ENCODE data around the gene PIEZO1. TPM values are rescaled to one million over a fixed set of nuclear protein-coding genes. Genes with fewer than 3 reads are reported as not detected.

The PIEZO1 gene
- polyA plus RNA-seq, 1 experiment, result 47.0 TPM

- Histone ChIP-seq H3K27ac (ENCODE audit: low read depth, low read length) (peak overlapping the region; percentile 47), H3K9me3 (ENCODE audit: control insufficient read depth, insufficient read depth, low read length) (peaks cover 3% of the 10 kb centered on the region; the same call in 1 of the 2 replicates), H3K27me3 (ENCODE audit: control insufficient read depth, insufficient read depth, low read length) (no peaks in the 10 kb centered on the region), H3K4me3 (ENCODE audit: low read depth, low read length) (no peak overlapping the region)
- CTCF ChIA-PET, result interaction anchor here (0.9 kb wide), 1 partner anchor 16 kb away, joined by 5 read pairs; no protein-coding TSS in a partner anchor
- POLR2A ChIA-PET, result interaction anchor here (0.7 to 2.0 kb wide), 2 partner anchors 19 to 30 kb away, joined by 3 to 5 read pairs; no protein-coding TSS in a partner anchor
- TF ChIP-seq CTCF (IDR thresholded peaks at IDR 0.05; ENCODE audit: low read depth, low read length), result no peak
- no peak for DNase-seq (ENCODE audit: low read depth, low spot score)
Observed at GRCh38 chr16:88753602-88754001, 31.4 kb downstream of the PIEZO1 start.

GRCh38 chr16:88753191-88753590 lies 31.8 kb downstream of the PIEZO1 start:
- DNase-seq (ENCODE audit: low read depth, low spot score), result no peak
- Histone ChIP-seq H3K27me3 (ENCODE audit: control insufficient read depth, insufficient read depth, low read length) (no peaks in the 10 kb centered on the region), H3K9me3 (ENCODE audit: control insufficient read depth, insufficient read depth, low read length) (no peaks in the 10 kb centered on the region; the same call in 1 of the 2 replicates), H3K27ac (ENCODE audit: low read depth, low read length) (no peak overlapping the region), H3K4me3 (ENCODE audit: low read depth, low read length) (no peak overlapping the region)
- ChIA-PET CTCF (interaction anchor here (0.9 to 1.2 kb wide), 2 partner anchors 10 to 16 kb away, joined by 4 to 5 read pairs; no protein-coding TSS in a partner anchor), POLR2A (interaction anchor here (2.0 kb wide), 1 partner anchor 19 kb away, joined by 5 read pairs; no protein-coding TSS in a partner anchor)
- TF ChIP-seq CTCF (IDR thresholded peaks at IDR 0.05; ENCODE audit: low read depth, low read length), result no peak

- Histone ChIP-seq H3K27me3 (ENCODE audit: control insufficient read depth, insufficient read depth, low read length) (no peaks in the 10 kb centered on the region), H3K4me3 (ENCODE audit: low read depth, low read length) (no peak overlapping the region), H3K9me3 (ENCODE audit: control insufficient read depth, insufficient read depth, low read length) (no peaks in the 10 kb centered on the region; the same call in 1 of the 2 replicates), H3K27ac (ENCODE audit: low read depth, low read length) (no peak overlapping the region)
- ChIA-PET POLR2A (no interaction called here), CTCF (interaction anchor here (0.6 to 1.2 kb wide), 3 partner anchors 9 to 459 kb away, joined by 3 to 5 read pairs (median 4); no protein-coding TSS in a partner anchor)
- DNase-seq (ENCODE audit: low read depth, low spot score), result no peak
- TF ChIP-seq CTCF (IDR thresholded peaks at IDR 0.05; ENCODE audit: low read depth, low read length), result no peak
Observed at GRCh38 chr16:88752386-88753002, 32.5 kb downstream of the PIEZO1 start.

- no peak for DNase-seq (ENCODE audit: low read depth, low spot score)
- CTCF ChIA-PET, result interaction anchor here (1.2 kb wide), 2 partner anchors 13 kb away, joined by 3 to 5 read pairs; no protein-coding TSS in a partner anchor
- Histone ChIP-seq H3K27ac (ENCODE audit: low read depth, low read length) (no peak overlapping the region), H3K4me3 (ENCODE audit: low read depth, low read length) (no peak overlapping the region), H3K27me3 (ENCODE audit: control insufficient read depth, insufficient read depth, low read length) (no peaks in the 10 kb centered on the region), H3K9me3 (ENCODE audit: control insufficient read depth, insufficient read depth, low read length) (no peaks in the 10 kb centered on the region; the same call in 1 of the 2 replicates)
- POLR2A ChIA-PET, result no interaction called here
- no peak for TF ChIP-seq CTCF (IDR thresholded peaks at IDR 0.05; ENCODE audit: low read depth, low read length)
Observed at GRCh38 chr16:88750854-88751253, 34.2 kb downstream of the PIEZO1 start.

- ChIA-PET CTCF (interaction anchor here (1.0 kb wide), 1 partner anchor 8 kb away, joined by 5 read pairs; no protein-coding TSS in a partner anchor), POLR2A (no interaction called here)
- Histone ChIP-seq H3K27ac (ENCODE audit: low read depth, low read length) (no peak overlapping the region), H3K9me3 (ENCODE audit: control insufficient read depth, insufficient read depth, low read length) (no peaks in the 10 kb centered on the region; the same call in 1 of the 2 replicates), H3K4me3 (ENCODE audit: low read depth, low read length) (no peak overlapping the region), H3K27me3 (ENCODE audit: control insufficient read depth, insufficient read depth, low read length) (no peaks in the 10 kb centered on the region)
- no peak for TF ChIP-seq CTCF (IDR thresholded peaks at IDR 0.05; ENCODE audit: low read depth, low read length)
- no peak for DNase-seq (ENCODE audit: low read depth, low spot score)
Observed at GRCh38 chr16:88749358-88749757, 35.7 kb downstream of the PIEZO1 start.
